Suprapubic skin (tissue), 4 donors: ENCODE data around the gene ERAL1.

Source experiments
- POLR2A ChIP-seq, 2 donors: fragments of 450-650 bp; IDR thresholded peaks; one replicate each; pipeline ENCODE4 v1.6.1; 2017; ENCODE audit warnings: antibody characterized with exemption in 2 of 2, mild to moderate bottlenecking in 2 of 2, moderate library complexity in 2 of 2
- POLR2AphosphoS5 ChIP-seq, 3 donors: sonication (generic); formaldehyde crosslinking; IDR thresholded peaks; one replicate each; pipeline ENCODE4 v1.6.1; 2017; ENCODE audit warnings: antibody characterized with exemption in 3 of 3
- TF ChIP-seq, protein P1 (sequence below), 2 donors: fragments of 200-600 bp in 1 of 2; fragments of 450-650 bp in 1 of 2; sonication (generic) in 1 of 2; IDR thresholded peaks; one replicate each; pipeline ENCODE4 v1.5.1; 2016 to 2019; ENCODE audit warnings: antibody characterized with exemption in 2 of 2, mild to moderate bottlenecking in 1 of 2, moderate library complexity in 1 of 2

DNA sequence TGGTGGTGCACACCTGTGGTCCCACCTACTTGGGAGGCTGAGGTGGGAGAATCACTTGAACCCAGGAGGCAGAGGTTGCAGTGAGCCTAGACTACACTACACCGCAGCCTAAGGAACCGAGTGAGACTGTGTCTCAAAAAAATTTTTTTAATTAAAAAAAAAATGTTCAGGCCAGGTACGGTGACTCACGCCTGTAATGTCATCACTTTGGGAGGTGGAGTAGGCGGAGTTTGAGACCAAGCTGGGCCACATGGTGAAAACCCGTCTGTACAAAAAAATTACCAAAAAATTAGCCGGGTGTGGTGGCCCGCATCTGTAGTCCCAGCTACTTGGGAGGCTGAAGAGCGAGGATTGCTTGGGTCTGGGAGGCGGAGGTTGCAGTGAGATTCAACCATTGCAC, 8.6 kb upstream of the ERAL1 start:
- TF ChIP-seq, protein P1, sequence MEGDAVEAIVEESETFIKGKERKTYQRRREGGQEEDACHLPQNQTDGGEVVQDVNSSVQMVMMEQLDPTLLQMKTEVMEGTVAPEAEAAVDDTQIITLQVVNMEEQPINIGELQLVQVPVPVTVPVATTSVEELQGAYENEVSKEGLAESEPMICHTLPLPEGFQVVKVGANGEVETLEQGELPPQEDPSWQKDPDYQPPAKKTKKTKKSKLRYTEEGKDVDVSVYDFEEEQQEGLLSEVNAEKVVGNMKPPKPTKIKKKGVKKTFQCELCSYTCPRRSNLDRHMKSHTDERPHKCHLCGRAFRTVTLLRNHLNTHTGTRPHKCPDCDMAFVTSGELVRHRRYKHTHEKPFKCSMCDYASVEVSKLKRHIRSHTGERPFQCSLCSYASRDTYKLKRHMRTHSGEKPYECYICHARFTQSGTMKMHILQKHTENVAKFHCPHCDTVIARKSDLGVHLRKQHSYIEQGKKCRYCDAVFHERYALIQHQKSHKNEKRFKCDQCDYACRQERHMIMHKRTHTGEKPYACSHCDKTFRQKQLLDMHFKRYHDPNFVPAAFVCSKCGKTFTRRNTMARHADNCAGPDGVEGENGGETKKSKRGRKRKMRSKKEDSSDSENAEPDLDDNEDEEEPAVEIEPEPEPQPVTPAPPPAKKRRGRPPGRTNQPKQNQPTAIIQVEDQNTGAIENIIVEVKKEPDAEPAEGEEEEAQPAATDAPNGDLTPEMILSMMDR (IDR thresholded peaks at IDR 0.05): no peak
- TF ChIP-seq POLR2AphosphoS5 (IDR thresholded peaks at IDR 0.05): no peak
- no peak for TF ChIP-seq POLR2A (IDR thresholded peaks at IDR 0.05)
